Peyer's patch (tissue), 4 donors: ENCODE data around the gene LDLRAP1. TPM values are rescaled to one million over a fixed set of nuclear protein-coding genes. Genes with fewer than 3 reads are reported as not detected.

Source experiments
- DNase-seq, 3 donors: peaks; one replicate each; pipeline ENCODE4 v3.0.0-alpha.2; 2017 to 2019
- H3K27ac ChIP-seq, 4 donors: fragments of 200-600 bp; sonication (generic); one replicate each; pipeline ENCODE4 v1.5.1; 2016 to 2019
- H3K27me3 ChIP-seq, 2 donors: fragments of 200-600 bp; sonication (generic); one replicate each; pipeline ENCODE4 v1.5.1; 2019
- H3K36me3 ChIP-seq, 3 donors: fragments of 200-600 bp; sonication (generic); one replicate each; pipeline ENCODE4 v1.5.1; 2016 to 2019
- H3K4me1 ChIP-seq, 4 donors: fragments of 200-600 bp; sonication (generic); one replicate each; pipeline ENCODE4 v1.5.1; 2016 to 2019
- H3K4me3 ChIP-seq, 4 donors: fragments of 200-600 bp; sonication (generic); 1 replicate in 3 of 4; 2 replicates in 1 of 4; pipeline ENCODE4 v1.5.1; 2016 to 2019; ENCODE audit warnings: mild to moderate bottlenecking in 1 of 4
- H3K9me3 ChIP-seq, 4 donors: fragments of 200-600 bp; sonication (generic); one replicate each; pipeline ENCODE4 v1.5.1; 2016 to 2019; ENCODE audit warnings: mild to moderate bottlenecking in 1 of 4
- CTCF ChIP-seq, 6 experiments: fragments of 450-650 bp in 4 of 6; fragments of 200-600 bp in 2 of 6; sonication (generic) in 1 of 6; IDR thresholded peaks; one replicate each; pipeline ENCODE4 v1.5.1; 2017 to 2019; ENCODE audit warnings: antibody characterized with exemption in 6 of 6, mild to moderate bottlenecking in 3 of 6, moderate library complexity in 1 of 6
- POLR2A ChIP-seq, 2 donors: fragments of 450-650 bp; IDR thresholded peaks; one replicate each; pipeline ENCODE4 v1.5.1; 2017; ENCODE audit warnings: antibody characterized with exemption in 2 of 2, mild to moderate bottlenecking in 2 of 2, moderate library complexity in 2 of 2
- total RNA-seq, 4 donors: library from RNA; depleted of rRNA; stranded (reverse); fragments of >200 nt; gene quantifications; one replicate each; pipeline ENCODE4 v1.1.0, GENCODE V29; 2016

Gene LDLRAP1
- total RNA-seq, 4 donors from 2014 or later = 20.1 to 24.5 (median 22.7) TPM

GRCh38 chr1:25562101-25562927 lies 18.9 kb downstream of the LDLRAP1 start:
- H3K27me3 ChIP-seq = no peaks in the 10 kb centered on the region
- peak overlapping the region; percentile 68 to 88 (median 82) for H3K27ac ChIP-seq
- TF ChIP-seq POLR2A (IDR thresholded peaks at IDR 0.05) (no peak), CTCF (IDR thresholded peaks at IDR 0.05) (no peak)
- peak overlapping the region; percentile 1 to 39 (median 10) for H3K4me3 ChIP-seq
- H3K9me3 ChIP-seq = no peaks in the 10 kb centered on the region
- peak; percentile 73 to 97 (median 94) for DNase-seq
- H3K4me1 ChIP-seq = peaks cover 7 to 37% (median 15%) of the 10 kb centered on the region in 4 donors
- peaks cover 0 to 31% (median 0%) of the 10 kb centered on the region in 3 donors for H3K36me3 ChIP-seq

- H3K36me3 ChIP-seq = peaks cover 0 to 30% (median 0%) of the 10 kb centered on the region in 3 donors
- no peak for TF ChIP-seq POLR2A (IDR thresholded peaks at IDR 0.05)
- no peak for TF ChIP-seq CTCF (IDR thresholded peaks at IDR 0.05)
- H3K9me3 ChIP-seq = no peaks in the 10 kb centered on the region
- peak overlapping the region; percentile 1 to 39 (median 10) for H3K4me3 ChIP-seq
- peak overlapping the region; percentile 68 to 88 (median 82) for H3K27ac ChIP-seq
- H3K4me1 ChIP-seq = peaks cover 7 to 43% (median 17%) of the 10 kb centered on the region in 4 donors
- H3K27me3 ChIP-seq = no peaks in the 10 kb centered on the region
- DNase-seq = no peak
Observed at GRCh38 chr1:25562928-25563283, 19.5 kb downstream of the LDLRAP1 start.

GRCh38 chr1:25563330-25564215 lies 20.2 kb downstream of the LDLRAP1 start:
- Histone ChIP-seq H3K36me3 (peaks cover 0 to 24% (median 0%) of the 10 kb centered on the region in 3 donors), H3K9me3 (no peaks in the 10 kb centered on the region), H3K4me1 (peaks cover 7 to 46% (median 17%) of the 10 kb centered on the region in 4 donors), H3K27ac (peak overlapping the region in 3 of 4 donors; percentile 68 to 88 (median 88)), H3K27me3 (no peaks in the 10 kb centered on the region), H3K4me3 (peak overlapping the region in 2 of 4 donors; percentile 1 to 39)
- no peak for TF ChIP-seq CTCF (IDR thresholded peaks at IDR 0.05)
- no peak for TF ChIP-seq POLR2A (IDR thresholded peaks at IDR 0.05)
- DNase-seq = no peak

GRCh38 chr1:25564777-25565574 lies 21.6 kb downstream of the LDLRAP1 start:
- H3K9me3 ChIP-seq = no peaks in the 10 kb centered on the region
- TF ChIP-seq CTCF (IDR thresholded peaks at IDR 0.05) (no peak), POLR2A (IDR thresholded peaks at IDR 0.05) (no peak)
- no peaks in the 10 kb centered on the region for H3K27me3 ChIP-seq
- no peak overlapping the region for H3K4me3 ChIP-seq
- H3K4me1 ChIP-seq = peaks cover 7 to 50% (median 17%) of the 10 kb centered on the region in 4 donors
- no peak for DNase-seq
- H3K36me3 ChIP-seq = peaks cover 0 to 17% (median 0%) of the 10 kb centered on the region in 3 donors
- H3K27ac ChIP-seq = peak overlapping the region in 2 of 4 donors; percentile 12 to 51

GRCh38 chr1:25565626-25566025 lies 22.2 kb downstream of the LDLRAP1 start:
- no peaks in the 10 kb centered on the region for H3K27me3 ChIP-seq
- TF ChIP-seq POLR2A (IDR thresholded peaks at IDR 0.05) (no peak), CTCF (IDR thresholded peaks at IDR 0.05) (no peak)
- H3K27ac ChIP-seq = peak overlapping the region in 1 of 4 donors; percentile 13
- H3K4me1 ChIP-seq = peaks cover 7 to 48% (median 17%) of the 10 kb centered on the region in 4 donors
- H3K36me3 ChIP-seq = peaks cover 0 to 17% (median 0%) of the 10 kb centered on the region in 3 donors
- no peak overlapping the region for H3K4me3 ChIP-seq
- DNase-seq = no peak
- no peaks in the 10 kb centered on the region for H3K9me3 ChIP-seq
